ENCODE data around the gene SMTN.
"Not testable (repeated sequence)": the region's sequence is repeated elsewhere in the genome, so short reads cannot be mapped to it uniquely, and the experiment has no call there.

Gene SMTN

DNA sequence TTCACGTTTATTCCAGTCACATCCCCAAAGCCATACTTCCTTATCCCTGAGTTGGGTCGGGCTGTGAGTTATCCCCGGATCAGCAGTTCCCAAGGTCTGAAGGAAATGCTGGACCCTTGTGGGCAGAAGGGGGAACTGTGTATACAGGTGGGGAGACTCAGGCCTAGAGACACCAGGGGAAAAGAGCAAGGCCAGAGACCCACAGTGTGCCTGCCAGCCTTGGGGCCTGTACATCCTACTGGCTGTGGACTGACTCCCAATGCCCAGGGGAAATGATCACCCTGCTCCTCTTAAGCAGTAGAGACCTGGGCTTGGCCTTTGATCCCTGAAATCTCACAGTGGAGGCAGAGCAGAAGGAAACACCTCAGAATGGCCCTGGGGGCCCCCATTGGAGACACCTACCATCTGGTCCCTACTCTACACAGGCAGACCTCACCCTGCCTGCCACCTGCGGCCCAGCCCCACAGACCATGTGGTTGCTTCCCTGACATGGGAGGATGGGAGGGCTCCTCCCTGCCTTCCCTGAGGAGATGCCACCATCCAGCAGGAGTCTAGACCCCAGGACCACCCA is 25.0 kb downstream of the SMTN start:
- no peak for DNase-seq

GRCh38 chr22:31106731-31107177 is 25.6 kb downstream of the SMTN start:
- DNase-seq, result no peak

- DNase-seq, result peak; percentile 88
Measured at GRCh38 chr22:31107178-31107893, 26.2 kb downstream of the SMTN start, which contains the start of gene SELENOM. TSS of gene SELENOM (minus strand) at chr22:31107568. CDS start at chr22:31107505, 63 bp downstream.

DNA sequence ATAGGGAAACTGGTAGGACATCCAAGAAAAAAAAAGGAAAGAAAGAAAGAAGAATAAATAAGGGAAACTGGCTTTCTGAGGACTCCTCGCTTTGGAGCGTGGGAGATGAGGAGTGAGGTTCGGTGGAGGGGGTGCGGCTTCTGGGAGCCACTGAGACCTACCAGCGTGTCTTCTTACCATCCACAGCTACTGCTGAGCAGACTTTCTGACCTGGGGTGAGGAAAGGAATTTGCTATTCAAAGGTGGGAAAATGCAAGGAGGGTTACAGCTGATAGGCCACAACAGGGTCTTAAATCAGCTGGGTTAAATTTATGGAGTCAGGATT is 26.7 kb downstream of the SMTN start:
- no peak for DNase-seq

- not testable (repeated sequence) for DNase-seq
Measured at GRCh38 chr22:31112547-31113091, 31.5 kb downstream of the SMTN start.

DNA sequence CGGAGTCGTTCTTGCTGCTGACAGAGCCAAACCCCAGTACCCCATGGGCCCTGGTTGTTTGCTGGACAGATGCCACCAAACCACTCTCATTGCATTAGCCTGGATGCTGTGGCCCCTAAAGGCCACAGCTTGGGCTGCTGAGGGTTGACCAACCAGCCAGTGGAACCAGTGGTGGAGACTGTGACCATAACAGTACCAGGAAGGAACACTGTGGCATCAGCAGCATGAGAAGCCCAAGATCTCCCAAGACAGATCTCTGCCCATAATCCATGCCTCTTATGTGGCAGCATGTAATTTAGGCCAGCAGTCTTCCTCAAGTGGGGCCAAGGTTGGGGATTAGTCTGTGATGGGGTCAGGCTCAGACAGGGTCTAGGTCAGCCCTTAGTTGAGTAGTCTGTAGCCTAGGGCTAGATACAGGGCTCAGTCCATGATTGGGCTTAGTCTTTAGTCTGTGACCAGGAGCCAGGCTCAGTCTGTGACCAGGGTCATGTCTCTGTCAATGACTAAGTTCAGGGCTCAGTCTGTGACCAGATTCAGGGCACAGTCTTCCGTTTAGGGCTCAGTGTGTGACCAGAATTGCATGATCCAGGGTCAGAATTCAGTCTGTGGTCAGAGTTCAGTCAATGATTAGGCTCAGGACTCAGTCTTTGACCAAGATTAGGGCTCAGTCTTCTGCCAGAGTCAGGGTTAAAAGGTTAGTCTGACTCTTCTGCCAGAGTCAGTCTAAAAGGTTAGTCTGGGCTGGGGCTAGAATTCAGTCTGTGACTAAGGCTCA is 37.1 kb downstream of the SMTN start:
- DNase-seq, result no peak

DNA sequence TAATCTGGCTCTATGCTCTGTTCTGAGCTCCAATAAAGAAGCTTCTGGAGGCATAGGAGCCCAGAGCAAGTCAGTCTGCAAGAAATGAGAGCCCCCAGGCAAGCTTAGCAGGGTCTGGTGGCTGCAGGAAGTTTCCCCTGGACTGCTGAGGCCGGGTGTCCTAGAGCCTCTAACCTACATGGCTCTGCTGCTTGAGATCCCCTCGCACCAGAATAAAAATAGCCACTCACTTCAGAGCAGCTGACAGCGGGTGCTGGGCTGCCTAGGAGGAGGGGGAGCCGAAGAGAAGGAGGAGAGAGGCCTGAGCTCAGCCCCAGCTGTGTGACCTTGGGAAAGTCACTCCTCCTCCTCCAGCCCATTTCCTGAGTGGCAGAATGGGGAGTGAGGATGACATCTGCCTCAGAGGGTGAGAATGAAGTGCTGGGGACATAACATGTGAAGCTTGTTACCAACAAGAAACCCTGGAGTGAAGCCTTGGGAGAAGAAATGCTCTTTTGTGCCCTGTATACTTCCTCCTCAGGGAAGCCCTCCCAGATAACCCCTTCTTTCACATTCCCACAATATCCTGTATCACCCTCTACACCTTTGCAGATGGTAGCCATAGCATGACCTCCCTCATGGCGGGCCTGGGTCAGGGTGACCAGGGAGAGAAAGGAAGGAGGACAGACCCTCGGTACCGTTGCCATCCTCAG is 38.1 kb downstream of the SMTN start:
- no peak for DNase-seq

DNA sequence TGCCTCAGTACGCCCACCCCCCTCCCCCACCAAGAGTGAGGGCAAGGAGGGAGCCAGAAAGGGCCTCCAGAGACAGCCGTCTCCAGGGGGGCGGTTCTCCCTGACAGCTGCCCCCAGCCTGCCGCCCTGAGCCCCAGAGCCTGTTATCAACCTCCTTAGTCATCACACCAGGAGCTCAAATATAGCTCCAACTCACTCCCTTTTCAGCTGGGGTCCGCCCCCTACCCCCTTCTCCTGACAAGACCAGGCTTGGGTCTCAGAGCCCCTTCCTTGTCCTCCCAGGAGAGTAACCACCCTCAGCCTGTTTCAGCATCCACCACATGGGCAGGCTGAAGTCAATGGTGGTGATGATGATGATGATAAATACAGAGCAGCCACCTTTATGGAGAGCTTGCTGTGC is 39.1 kb downstream of the SMTN start:
- no peak for DNase-seq

DNA sequence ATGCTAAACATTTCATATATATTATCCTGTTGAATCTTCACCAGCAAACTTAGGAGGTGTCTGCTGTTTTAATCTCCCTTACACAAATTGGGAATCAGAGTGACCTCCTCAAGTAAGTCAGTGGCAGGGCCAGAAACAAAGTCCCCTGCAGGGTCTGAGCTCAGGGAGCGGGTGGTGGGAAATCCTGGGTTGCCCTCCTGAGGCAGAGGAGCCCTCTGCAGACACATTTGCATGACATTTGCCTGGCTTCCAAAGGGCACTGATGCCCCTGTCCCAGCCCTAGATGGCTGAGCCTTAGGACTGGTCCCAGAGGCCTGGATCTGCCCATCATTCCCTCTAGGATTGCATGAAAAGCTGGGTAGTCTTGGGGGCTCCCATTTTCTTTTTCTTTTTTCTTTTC is 39.5 kb downstream of the SMTN start:
- no peak for DNase-seq

DNA sequence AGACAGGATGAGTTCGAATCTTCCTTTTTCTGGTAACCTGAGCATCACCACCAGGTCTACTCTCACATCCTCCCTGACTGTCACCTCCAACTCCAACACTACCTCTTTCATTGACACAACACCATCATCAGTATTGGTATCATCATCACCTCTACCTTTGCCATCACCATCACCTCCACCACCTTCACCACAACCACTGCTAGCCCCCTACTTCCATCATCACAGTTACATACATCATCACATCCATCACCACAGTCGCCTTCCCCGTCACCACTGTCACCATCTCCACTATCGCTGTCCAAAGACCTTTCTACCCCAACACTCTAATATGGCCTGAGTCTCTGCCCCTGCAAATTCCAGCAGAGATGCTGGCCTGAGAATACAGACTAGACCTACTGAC is 40.3 kb downstream of the SMTN start:
- DNase-seq, result no peak

DNA sequence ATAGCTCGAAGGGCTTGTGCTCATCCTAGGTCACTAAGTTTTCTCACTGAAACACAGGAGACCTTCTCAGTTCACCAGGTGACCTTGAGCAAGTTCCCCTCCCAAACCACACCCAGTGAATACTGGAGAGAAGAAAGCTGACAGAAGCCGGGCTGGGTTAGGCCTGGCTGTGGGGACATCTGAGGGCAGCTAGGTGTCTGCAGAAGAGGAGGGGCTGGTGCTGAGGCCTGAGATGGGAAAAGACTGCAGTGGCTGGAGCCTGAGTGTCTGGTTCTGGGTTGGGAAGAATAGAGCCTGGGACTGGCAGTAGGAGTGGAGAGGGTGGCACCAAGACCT is 41.0 kb downstream of the SMTN start:
- no peak for DNase-seq

DNA sequence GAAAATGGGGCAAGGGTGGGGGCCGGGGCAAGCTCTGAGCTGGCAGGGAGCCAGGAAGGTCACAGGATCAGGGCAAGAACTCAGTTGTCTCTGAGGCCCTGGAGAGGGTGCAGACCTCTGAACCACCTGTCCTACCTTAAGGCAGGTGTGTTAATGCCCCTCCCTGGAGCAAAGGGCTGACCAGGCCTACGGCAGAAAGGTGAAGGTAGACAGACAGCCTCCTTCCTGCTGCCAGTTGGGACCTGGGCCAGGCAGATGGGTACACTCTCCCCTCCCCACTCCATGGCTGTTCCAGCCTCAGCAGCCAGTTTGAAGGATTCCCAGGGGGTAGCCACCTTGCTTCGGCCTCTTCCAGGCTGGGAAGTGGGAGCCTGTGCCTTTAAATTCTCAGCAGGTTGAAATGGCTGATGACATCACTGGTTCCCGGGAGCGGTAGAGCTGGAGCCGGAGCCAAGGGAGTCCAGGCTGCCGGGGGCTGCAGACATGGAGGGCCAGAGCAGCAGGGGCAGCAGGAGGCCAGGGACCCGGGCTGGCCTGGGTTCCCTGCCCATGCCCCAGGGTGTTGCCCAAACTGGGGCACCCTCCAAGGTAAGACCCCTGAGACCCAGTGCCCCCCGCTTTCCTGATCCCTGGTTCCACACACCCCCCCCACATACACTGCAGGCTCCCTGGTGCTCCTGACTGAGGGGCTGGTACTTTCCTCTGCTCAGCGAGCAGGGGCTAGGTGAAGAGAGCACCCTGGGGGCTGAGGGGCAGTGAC is 41.6 kb downstream of the SMTN start, which contains the start of gene INPP5J:
TSS of gene INPP5J (plus strand) at position 435 of the 760 bp plus-strand sequence. CDS start at position 484, 49 bp downstream.
- DNase-seq, result no peak

GRCh38 chr22:31123292-31123602 is 42.1 kb downstream of the SMTN start:
- DNase-seq, result no peak

GRCh38 chr22:31124290-31124689 is 43.2 kb downstream of the SMTN start:
- no peak for DNase-seq

- DNase-seq, result no peak
Measured at GRCh38 chr22:31124811-31125465, 43.8 kb downstream of the SMTN start.

GRCh38 chr22:31125521-31126117 is 44.5 kb downstream of the SMTN start:
- DNase-seq, result no peak

DNA sequence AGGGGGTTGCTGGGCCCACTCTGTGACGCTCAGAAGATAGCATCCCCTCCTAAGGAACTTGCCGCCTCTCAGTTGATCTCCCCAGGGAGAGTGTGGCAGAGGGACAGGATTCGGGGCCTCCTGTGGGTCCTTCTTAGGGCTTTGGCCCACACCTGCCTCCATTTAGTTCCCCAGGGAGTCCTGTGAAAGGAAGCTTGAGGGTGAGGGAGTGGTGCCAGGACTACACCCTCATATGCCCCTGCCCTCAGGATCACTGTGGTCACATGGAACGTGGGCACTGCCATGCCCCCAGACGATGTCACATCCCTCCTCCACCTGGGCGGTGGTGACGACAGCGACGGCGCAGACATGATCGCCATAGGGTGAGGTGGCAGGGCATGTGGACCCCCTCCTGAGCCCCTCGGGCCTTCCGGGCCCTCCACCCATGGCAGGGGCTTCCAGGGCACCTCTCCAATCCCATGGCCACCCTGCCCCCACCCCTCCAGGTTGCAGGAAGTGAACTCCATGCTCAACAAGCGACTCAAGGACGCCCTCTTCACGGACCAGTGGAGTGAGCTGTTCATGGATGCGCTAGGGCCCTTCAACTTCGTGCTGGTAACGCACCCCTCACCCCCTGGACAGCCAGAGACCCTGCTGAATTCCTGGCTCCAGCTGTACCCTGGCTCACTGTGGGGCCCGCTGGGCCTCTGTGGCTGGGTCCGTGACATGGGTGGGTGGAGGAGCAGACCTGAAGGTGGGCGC is 45.2 kb downstream of the SMTN start:
- DNase-seq, result no peak

DNA sequence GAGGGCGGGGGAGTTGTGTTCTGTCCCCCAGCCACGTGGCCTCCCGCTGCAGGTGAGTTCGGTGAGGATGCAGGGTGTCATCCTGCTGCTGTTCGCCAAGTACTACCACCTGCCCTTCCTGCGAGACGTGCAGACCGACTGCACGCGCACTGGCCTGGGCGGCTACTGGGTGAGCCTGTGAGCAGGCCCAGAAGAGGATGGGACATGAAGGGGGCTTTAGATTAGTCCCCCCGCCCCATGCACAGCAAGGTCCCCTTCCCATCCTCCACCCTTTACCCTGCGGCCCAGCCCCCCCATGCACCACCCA is 45.7 kb downstream of the SMTN start:
- no peak for DNase-seq

- no peak for DNase-seq
Measured at GRCh38 chr22:31127181-31127772, 46.2 kb downstream of the SMTN start.

DNA sequence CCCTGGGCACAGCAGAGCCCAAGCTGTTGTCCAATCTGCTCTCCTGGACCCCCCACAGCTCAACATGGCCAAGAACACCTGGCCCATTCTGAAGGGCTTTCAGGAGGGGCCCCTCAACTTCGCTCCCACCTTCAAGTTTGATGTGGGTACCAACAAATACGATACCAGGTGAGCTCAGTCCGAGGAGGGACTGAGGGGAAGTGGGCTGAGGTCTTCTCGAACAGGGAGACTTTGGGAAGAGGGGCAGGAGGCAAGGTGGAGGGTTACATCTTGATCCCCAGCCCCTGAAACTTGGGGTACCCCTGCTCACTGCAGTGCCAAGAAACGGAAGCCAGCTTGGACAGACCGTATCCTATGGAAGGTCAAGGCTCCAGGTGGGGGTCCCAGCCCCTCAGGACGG is 47.0 kb downstream of the SMTN start:
- no peak for DNase-seq

DNA sequence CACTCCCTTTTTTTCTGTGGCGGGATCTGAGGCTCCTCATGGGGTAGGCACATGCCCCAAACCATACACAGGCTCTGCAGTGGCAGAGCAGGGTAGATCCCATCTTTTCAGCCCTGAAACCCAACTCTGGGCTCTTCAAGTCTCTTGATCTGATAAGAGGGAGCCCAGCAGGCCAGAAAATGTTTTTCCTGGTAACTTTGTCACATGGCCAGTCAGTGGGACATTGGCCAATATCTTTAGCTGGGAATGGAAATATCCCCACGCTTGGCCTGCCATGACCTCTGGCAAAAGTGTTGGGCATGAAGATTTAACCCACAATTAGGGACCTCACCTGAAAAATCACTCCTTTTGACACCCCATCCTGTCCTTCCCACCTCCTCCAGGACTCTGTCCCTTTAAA is 49.8 kb downstream of the SMTN start:
- no peak for DNase-seq

Measured in CD4-positive, alpha-beta T cell treated with Interleukin-4 for 4 hours (primary cell).